Heart left ventricle (tissue), 16 donors: ENCODE measurements around the gene CCDC8. TPM values are rescaled to one million over a fixed set of nuclear protein-coding genes. Genes with fewer than 3 reads are reported as not detected.

Experiments used
- ATAC-seq, 4 donors: fragments of 200-7000 bp; cut with Tn5 transposase; one replicate each; pipeline ENCODE4 v1.9.1; 2020 to 2022; ENCODE audit warnings: moderate library complexity in 4 of 4, mild to moderate bottlenecking in 3 of 4, moderate number of reproducible peaks in 1 of 4
- DNase-seq, 5 donors: peaks; one replicate each; pipeline ENCODE4 v3.0.0-alpha.2; 2020
- H3K27ac ChIP-seq, 12 donors: fragments of 200-600 bp; sonication (generic) in 4 of 12; one replicate each; pipeline versions ENCODE4 v1.5.0 to v1.8.0; 2016 to 2022; ENCODE audit warnings: mild to moderate bottlenecking in 2 of 12
- H3K27me3 ChIP-seq, 9 donors: fragments of 200-600 bp; sonication (generic) in 2 of 9; one replicate each; pipeline versions ENCODE4 v1.5.1 to v1.8.0; 2016 to 2022; ENCODE audit warnings: mild to moderate bottlenecking in 3 of 9
- H3K36me3 ChIP-seq, 9 donors: fragments of 200-600 bp; sonication (generic) in 2 of 9; one replicate each; pipeline versions ENCODE4 v1.5.0 to v1.8.0; 2018 to 2022; ENCODE audit warnings: mild to moderate bottlenecking in 2 of 9
- H3K4me1 ChIP-seq, 12 donors: fragments of 200-600 bp; sonication (generic) in 4 of 12; one replicate each; pipeline versions ENCODE4 v1.5.0 to v1.8.0; 2016 to 2022; ENCODE audit warnings: mild to moderate bottlenecking in 3 of 12
- H3K4me3 ChIP-seq, 12 donors: fragments of 200-600 bp; sonication (generic) in 4 of 12; one replicate each; pipeline versions ENCODE4 v1.5.0 to v1.8.0; 2017 to 2022; ENCODE audit warnings: mild to moderate bottlenecking in 9 of 12, moderate library complexity in 4 of 12
- H3K9me3 ChIP-seq, 12 donors: fragments of 200-600 bp; sonication (generic) in 4 of 12; one replicate each; pipeline versions ENCODE4 v1.5.0 to v1.8.0; 2016 to 2022; ENCODE audit warnings: mild to moderate bottlenecking in 1 of 12
- CTCF ChIP-seq, 12 donors: fragments of 200-600 bp; sonication (generic) in 4 of 12; IDR thresholded peaks; one replicate each; pipeline versions ENCODE4 v1.5.0 to v1.8.0; 2018 to 2022; ENCODE audit warnings: antibody characterized with exemption in 12 of 12, mild to moderate bottlenecking in 5 of 12
- POLR2A ChIP-seq, 2 donors: fragments of 450-650 bp; IDR thresholded peaks; one replicate each; pipeline ENCODE4 v1.6.1; 2017; ENCODE audit warnings: antibody characterized with exemption in 2 of 2, mild to moderate bottlenecking in 2 of 2, moderate library complexity in 2 of 2
- WGBS, 4 donors: extraction: QIAGEN DNeasy Blood & Tissue Kit in 2 of 4; methylation state at CpG; one replicate each; pipeline versions ENCODE4 v1.1.5 to v1.1.7; 2013 to 2018; 5-methylcytosine and 5-hydroxymethylcytosine counted together
- intact Hi-C, 10 donors: fragments of 100-400 bp; cut with DNase I; formaldehyde crosslinking; loops; one replicate each; pipeline versions ENCODE4 v1.11.1 to v1.14.2; 2022
- polyA plus RNA-seq, 2 donors: library from polyadenylated mRNA; stranded (reverse); fragments of 200-250 nt; gene quantifications; one replicate each; pipeline ENCODE4 v1.2.3, GENCODE V29; 2013
- total RNA-seq, 9 donors: library from RNA; depleted of rRNA in 2 of 9; stranded (reverse); fragments of >200 nt in 2 of 9; fragmentation: NEBNext Ultra II Directional in 3 of 9; extraction: Animal tissue kit (Norgen Biotek cat#: 25700) in 3 of 9; gene quantifications; one replicate each; pipeline versions ENCODE4 v1.1.0 to v1.2.4, GENCODE V29; 2016 to 2023
- donor health status: ischemic (EF 13 %, LVEDD 7.1; RV severe dilation, severe dysfunction).
- donor health status: healthy with polysubstance abuse.
- donor health status: DM: no; HTN: yes; CAD: no.
- donor health status: DM: no; HTN: no; CAD: no.
- donor health status: ischemic (EF 25% LVEDD 6.9; RV normal size, moderate dysfunction).
- donor health status: ischemic (EF 25% LVEDD 5.7; RV mildly dilated, moderate dysfunction).
- donor health status: healthy.
- donor health status: DM: yes; HTN: yes; CAD: no.
- donor health status: ischemic (EF 35%, LVEDD 5.7; RV mildly dilated, moderate dysfunction).
- donor health status: nonischemic (EF 11% LVEDD 7.7; RV severe dilation, severe dysfunction).
- donor health status: DM: yes; HTN: yes; CAD: no.
- donor health status: PGD.
- donor health status: ischemic (EF 29% LVEDD 5.4; RV normal size, mild dysfunction).
- donor health status: nonischemic (EF 23%, LVEDD 6.1; RV moderate dilation, normal function).

CCDC8 gene
- total and polyA plus RNA-seq, 11 donors, result 13.6 to 30.6 (median 23.9) TPM

- no peaks in the 10 kb centered on the region for H3K27me3 ChIP-seq
- DNase-seq (peak; percentile 83 to 93 (median 88)), ATAC-seq (peak; percentile 66 to 88 (median 80))
- H3K9me3 ChIP-seq, result no peaks in the 10 kb centered on the region
- peak overlapping the region in 11 of 12 donors; percentile 44 to 75 (median 59) for H3K27ac ChIP-seq
- intact Hi-C loops, result loop anchor here in 2 of 10 donors (10.0 kb wide), 2 partner anchors 79 to 89 kb away; partner anchors contain the start of gene HIF3A (in 1 of the 2)
- no peak overlapping the region for H3K4me3 ChIP-seq
- peaks cover 0 to 38% (median 27%) of the 10 kb centered on the region in 9 donors for H3K36me3 ChIP-seq
- WGBS, 4 donors, result 46 to 56% (median 50%) methylated on average over 12 to 17 of the region's 17 CpGs
- TF ChIP-seq POLR2A (IDR thresholded peaks at IDR 0.05) (no peak), CTCF (IDR thresholded peaks at IDR 0.05) (no peak)
- peaks cover 3 to 54% (median 38%) of the 10 kb centered on the region in 12 donors for H3K4me1 ChIP-seq
Observed at GRCh38 chr19:46373491-46374359, 39.6 kb downstream of the CCDC8 start.

GRCh38 chr19:46372901-46373490, 40.4 kb downstream of the CCDC8 start:
- WGBS, 4 donors, result 62 to 90% (median 71%) methylated on average over 3 to 11 of the region's 11 CpGs
- Histone ChIP-seq H3K27ac (peak overlapping the region in 11 of 12 donors; percentile 31 to 75 (median 56)), H3K36me3 (peaks cover 0 to 42% (median 34%) of the 10 kb centered on the region in 9 donors), H3K27me3 (no peaks in the 10 kb centered on the region), H3K9me3 (no peaks in the 10 kb centered on the region), H3K4me3 (no peak overlapping the region), H3K4me1 (peaks cover 3 to 46% (median 35%) of the 10 kb centered on the region in 12 donors)
- DNase-seq (no peak), ATAC-seq (peak in 1 of 4 donors; percentile 1)
- TF ChIP-seq CTCF (IDR thresholded peaks at IDR 0.05) (peak in 5 of 12 donors; percentile 14 to 34 (median 20)), POLR2A (IDR thresholded peaks at IDR 0.05) (no peak)
- intact Hi-C loops, result loop anchor here in 2 of 10 donors (10.0 kb wide), 2 partner anchors 78 to 88 kb away; partner anchors contain the start of gene HIF3A (in 1 of the 2)

- H3K27me3 ChIP-seq, result no peaks in the 10 kb centered on the region
- no peaks in the 10 kb centered on the region for H3K9me3 ChIP-seq
- no peak for ATAC-seq
- H3K4me1 ChIP-seq, result peaks cover 3 to 49% (median 39%) of the 10 kb centered on the region in 12 donors
- WGBS, 4 donors, result 59 to 91% (median 68%) methylated on average over 6 to 10 of the region's 10 CpGs
- H3K36me3 ChIP-seq, result peaks cover 0 to 34% (median 27%) of the 10 kb centered on the region in 9 donors
- H3K4me3 ChIP-seq, result no peak overlapping the region
- H3K27ac ChIP-seq, result peak overlapping the region in 1 of 12 donors; percentile 36
- intact Hi-C loops, result loop anchor here in 2 of 10 donors (10.0 kb wide), 2 partner anchors 77 to 87 kb away; partner anchors contain the start of gene HIF3A (in 1 of the 2)
- DNase-seq, result no peak
- TF ChIP-seq POLR2A (IDR thresholded peaks at IDR 0.05) (no peak), CTCF (IDR thresholded peaks at IDR 0.05) (no peak)
Observed at GRCh38 chr19:46371371-46371901, 41.9 kb downstream of the CCDC8 start.
